ENCODE measurements around the gene RBMS3. TPM values are rescaled to one million over a fixed set of nuclear protein-coding genes. Genes with fewer than 3 reads are reported as not detected.

RBMS3 gene
- total RNA-seq, 4 donors from 2014 or later, result 7.3 to 21.8 (median 12.8) TPM

DNA sequence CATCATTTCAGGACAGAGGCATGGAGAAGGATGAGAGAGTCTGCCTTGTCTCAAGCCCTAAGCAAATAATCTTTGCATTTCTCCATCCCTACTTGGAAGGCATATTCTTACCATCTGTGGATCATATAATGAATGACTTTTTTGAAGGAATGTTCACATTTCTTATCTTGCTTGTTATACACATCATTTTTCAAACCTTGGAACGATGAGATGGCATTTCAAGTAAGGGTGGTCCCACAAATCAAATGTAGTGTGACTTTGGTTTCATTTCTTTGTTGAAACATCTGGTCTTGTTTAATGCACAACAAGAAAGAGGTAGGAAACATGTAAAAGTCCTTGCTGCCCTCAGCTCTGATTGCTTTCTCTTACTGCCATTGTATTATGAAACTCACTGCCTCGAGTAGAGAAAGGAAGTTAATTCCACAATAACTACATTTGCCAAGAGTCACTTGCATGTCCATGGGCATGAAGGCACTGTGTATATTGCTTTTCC is 32.1 kb downstream of the RBMS3 start:
- intact Hi-C loops (cut with DNase I; ENCODE audit: low total_unique reads), result no loop called here
- DNase-seq (ENCODE audit: low spot score in 2 of 2), result no peak
- H3K4me3 ChIP-seq (ENCODE audit: low read depth, poor library complexity, severe bottlenecking), result no peak overlapping the region
- WGBS, 2 donors, result 44 to 55% methylated on average over 2 of the region's 2 CpGs
- TF ChIP-seq CTCF (IDR thresholded peaks at IDR 0.05), result no peak
- no peak for TF ChIP-seq POLR2A (IDR thresholded peaks at IDR 0.05)

GRCh38 chr3:29313981-29314726 is 33.3 kb downstream of the RBMS3 start:
- no peak overlapping the region for H3K4me3 ChIP-seq (ENCODE audit: low read depth, poor library complexity, severe bottlenecking)
- DNase-seq (ENCODE audit: low spot score in 2 of 2), result no peak
- no peak for TF ChIP-seq POLR2A (IDR thresholded peaks at IDR 0.05)
- TF ChIP-seq CTCF (IDR thresholded peaks at IDR 0.05), result no peak
- WGBS, 2 donors, result 81 to 86% methylated on average over 1 of the region's 1 CpG
- intact Hi-C loops (cut with DNase I; ENCODE audit: low total_unique reads), result no loop called here

DNA sequence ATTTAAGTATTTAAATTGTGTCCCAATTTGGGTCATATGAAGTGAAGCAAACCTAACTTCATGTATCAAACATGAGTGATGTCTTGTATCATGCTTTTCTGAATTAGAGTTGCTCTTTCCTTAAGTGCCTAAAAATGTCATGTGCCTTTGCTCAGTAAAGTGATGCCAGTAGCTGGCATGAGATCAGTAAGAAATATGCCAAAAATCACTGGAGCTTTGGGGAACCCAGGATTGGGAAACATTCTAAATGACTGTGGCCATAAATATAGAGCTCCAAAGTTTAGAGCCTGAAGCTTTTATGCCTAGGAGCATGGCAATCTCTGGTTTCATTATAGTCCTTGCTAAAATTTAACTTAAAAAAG is 33.8 kb downstream of the RBMS3 start:
- DNase-seq (ENCODE audit: low spot score in 2 of 2), result no peak
- H3K4me3 ChIP-seq (ENCODE audit: low read depth, poor library complexity, severe bottlenecking), result no peak overlapping the region
- intact Hi-C loops (cut with DNase I; ENCODE audit: low total_unique reads), result no loop called here
- no peak for TF ChIP-seq CTCF (IDR thresholded peaks at IDR 0.05)
- no peak for TF ChIP-seq POLR2A (IDR thresholded peaks at IDR 0.05)

- WGBS, 2 donors, result 26 to 30% methylated on average over 1 of the region's 1 CpG
- TF ChIP-seq POLR2A (IDR thresholded peaks at IDR 0.05), result no peak
- no peak for TF ChIP-seq CTCF (IDR thresholded peaks at IDR 0.05)
- no peak overlapping the region for H3K4me3 ChIP-seq (ENCODE audit: low read depth, poor library complexity, severe bottlenecking)
- DNase-seq (ENCODE audit: low spot score in 2 of 2), result no peak
- intact Hi-C loops (cut with DNase I; ENCODE audit: low total_unique reads), result no loop called here
These were observed 36.8 kb downstream of the RBMS3 start for GRCh38 chr3:29317659-29318173.

DNA sequence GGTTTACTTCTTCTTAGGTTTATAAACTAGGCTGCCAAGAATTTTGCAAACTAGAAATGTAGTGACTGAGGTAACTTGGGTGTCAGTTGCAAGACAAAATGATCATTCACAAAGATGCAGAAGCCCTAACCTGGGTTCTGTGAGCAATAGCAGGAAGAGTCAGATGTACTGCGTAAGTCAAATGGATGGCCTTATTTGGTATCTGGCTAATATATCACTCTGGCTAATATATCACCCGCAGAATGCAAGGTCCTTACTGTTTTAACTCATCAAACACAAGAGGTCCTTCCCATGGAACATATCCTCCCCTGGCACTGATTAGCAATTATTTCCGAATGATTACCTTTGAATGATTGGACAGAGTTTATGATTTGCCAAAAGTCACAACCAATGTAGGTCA is 37.4 kb downstream of the RBMS3 start:
- 74 to 90% methylated on average over 3 of the region's 3 CpGs for WGBS, 2 donors
- DNase-seq (ENCODE audit: low spot score in 2 of 2), result no peak
- H3K4me3 ChIP-seq (ENCODE audit: low read depth, poor library complexity, severe bottlenecking), result no peak overlapping the region
- TF ChIP-seq CTCF (IDR thresholded peaks at IDR 0.05) (no peak), POLR2A (IDR thresholded peaks at IDR 0.05) (no peak)
- intact Hi-C loops (cut with DNase I; ENCODE audit: low total_unique reads), result no loop called here

- 83 to 90% methylated on average over 4 of the region's 4 CpGs for WGBS, 2 donors
- no peak overlapping the region for H3K4me3 ChIP-seq (ENCODE audit: low read depth, poor library complexity, severe bottlenecking)
- DNase-seq (ENCODE audit: low spot score in 2 of 2), result no peak
- intact Hi-C loops (cut with DNase I; ENCODE audit: low total_unique reads), result no loop called here
- TF ChIP-seq POLR2A (IDR thresholded peaks at IDR 0.05) (no peak), CTCF (IDR thresholded peaks at IDR 0.05) (no peak)
These were observed 38.4 kb downstream of the RBMS3 start for GRCh38 chr3:29319262-29319661.
